ENCODE data around the gene BAZ1B. TPM values are rescaled to one million over a fixed set of nuclear protein-coding genes. Genes with fewer than 3 reads are reported as not detected.
A peak's percentile ranks its signal among the peaks of the same experiment; 100 is the strongest.

Gene BAZ1B
- total and polyA plus RNA-seq, 9 donors, result 33.4 to 89.7 (median 58.7) TPM

GRCh38 chr7:73451780-73452398 is 70.2 kb downstream of the BAZ1B start:
- H3K36me3 ChIP-seq, result no peaks in the 10 kb centered on the region
- no peaks in the 10 kb centered on the region for H3K27me3 ChIP-seq
- H3K27ac ChIP-seq, result no peak overlapping the region
- peak in 1 of 5 donors; percentile 38 for DNase-seq
- WGBS, 3 donors, result 56 to 58% (median 57%) methylated on average over 5 of the region's 5 CpGs
- H3K9me3 ChIP-seq, result no peaks in the 10 kb centered on the region
- peaks cover 4% of the 10 kb centered on the region for H3K4me1 ChIP-seq (ENCODE audit: insufficient read depth)
- H3K4me3 ChIP-seq, result no peak overlapping the region
- TF ChIP-seq CTCF (IDR thresholded peaks at IDR 0.05) (peak; percentile 78 to 94 (median 92)), POLR2A (IDR thresholded peaks at IDR 0.05) (no peak), EP300 (IDR thresholded peaks at IDR 0.05) (no peak)
- intact Hi-C loops (cut with DNase I), result loop anchor here in 2 of 4 donors (5.0 to 10.0 kb wide), 2 partner anchors 107 to 110 kb away; no protein-coding TSS in a partner anchor

GRCh38 chr7:73449422-73449821 is 72.7 kb downstream of the BAZ1B start:
- H3K4me1 ChIP-seq (ENCODE audit: insufficient read depth), result peaks cover under 1% of the 10 kb centered on the region
- no peak overlapping the region for H3K27ac ChIP-seq
- DNase-seq, result no peak
- 85 to 93% (median 90%) methylated on average over 5 of the region's 5 CpGs for WGBS, 3 donors
- no peaks in the 10 kb centered on the region for H3K9me3 ChIP-seq
- no peaks in the 10 kb centered on the region for H3K36me3 ChIP-seq
- TF ChIP-seq CTCF (IDR thresholded peaks at IDR 0.05) (no peak), POLR2A (IDR thresholded peaks at IDR 0.05) (no peak), EP300 (IDR thresholded peaks at IDR 0.05) (no peak)
- intact Hi-C loops (cut with DNase I), result no loop called here
- H3K27me3 ChIP-seq, result no peaks in the 10 kb centered on the region
- H3K4me3 ChIP-seq, result no peak overlapping the region

- TF ChIP-seq CTCF (IDR thresholded peaks at IDR 0.05) (no peak), EP300 (IDR thresholded peaks at IDR 0.05) (no peak), POLR2A (IDR thresholded peaks at IDR 0.05) (no peak)
- no peaks in the 10 kb centered on the region for H3K36me3 ChIP-seq
- intact Hi-C loops (cut with DNase I), result no loop called here
Observed at GRCh38 chr7:73448609-73449008, 73.5 kb downstream of the BAZ1B start.

GRCh38 chr7:73447121-73447733 is 74.9 kb downstream of the BAZ1B start:
- H3K9me3 ChIP-seq, result no peaks in the 10 kb centered on the region
- no peaks in the 10 kb centered on the region for H3K36me3 ChIP-seq
- no peaks in the 10 kb centered on the region for H3K4me1 ChIP-seq (ENCODE audit: insufficient read depth)
- H3K27ac ChIP-seq, result no peak overlapping the region
- no peak for DNase-seq
- TF ChIP-seq POLR2A (IDR thresholded peaks at IDR 0.05) (no peak), CTCF (IDR thresholded peaks at IDR 0.05) (no peak), EP300 (IDR thresholded peaks at IDR 0.05) (no peak)
- no peaks in the 10 kb centered on the region for H3K27me3 ChIP-seq
- H3K4me3 ChIP-seq, result no peak overlapping the region
- intact Hi-C loops (cut with DNase I), result no loop called here
- WGBS, 3 donors, result 89 to 91% (median 90%) methylated on average over 5 of the region's 5 CpGs

More at GRCh38 chr7:73448609-73449008, 73.5 kb downstream of the BAZ1B start:
- no peaks in the 10 kb centered on the region for H3K9me3 ChIP-seq
- no peak overlapping the region for H3K4me3 ChIP-seq
- no peak for DNase-seq
- no peaks in the 10 kb centered on the region for H3K27me3 ChIP-seq
- 79 to 86% (median 81%) methylated on average over 4 of the region's 4 CpGs for WGBS, 3 donors
- no peaks in the 10 kb centered on the region for H3K4me1 ChIP-seq (ENCODE audit: insufficient read depth)
- H3K27ac ChIP-seq, result no peak overlapping the region

All from ovary (tissue), 9 donors.